ENCODE data around the gene MRRF. TPM values are rescaled to one million over a fixed set of nuclear protein-coding genes. Genes with fewer than 3 reads are reported as not detected.

MRRF gene
- total RNA-seq, 1 donor from 2014 or later = 61.5 TPM

- DNase-seq (ENCODE audit: low spot score) = no peak
These were observed 35.9 kb upstream of the MRRF start, which contains the start of gene LHX6 for GRCh38 chr9:122228568-122229484. TSS of gene LHX6 (minus strand) at chr9:122228957. CDS start at chr9:122228740, 217 bp downstream.

- DNase-seq (ENCODE audit: low spot score) = no peak
These were observed 35.2 kb upstream of the MRRF start for GRCh38 chr9:122229485-122229837.

GRCh38 chr9:122232796-122233306, 31.8 kb upstream of the MRRF start:
- no peak for DNase-seq (ENCODE audit: low spot score)

- DNase-seq (ENCODE audit: low spot score) = no peak
These were observed 30.5 kb upstream of the MRRF start for GRCh38 chr9:122234022-122234748.

- DNase-seq (ENCODE audit: low spot score) = no peak
These were observed 28.0 kb upstream of the MRRF start for GRCh38 chr9:122236681-122237080.

GRCh38 chr9:122239722-122240121, 25.0 kb upstream of the MRRF start:
- DNase-seq (ENCODE audit: low spot score) = no peak

GRCh38 chr9:122244349-122244748, 20.3 kb upstream of the MRRF start:
- no peak for DNase-seq (ENCODE audit: low spot score)

GRCh38 chr9:122246666-122247065, 18.0 kb upstream of the MRRF start:
- DNase-seq (ENCODE audit: low spot score) = no peak

GRCh38 chr9:122248448-122248865, 16.2 kb upstream of the MRRF start:
- DNase-seq (ENCODE audit: low spot score) = no peak

- DNase-seq (ENCODE audit: low spot score) = no peak
These were observed 13.3 kb upstream of the MRRF start for GRCh38 chr9:122251351-122251750.

- DNase-seq (ENCODE audit: low spot score) = no peak
These were observed 11.9 kb upstream of the MRRF start for GRCh38 chr9:122252796-122253195.

GRCh38 chr9:122254761-122255160, 9.9 kb upstream of the MRRF start:
- no peak for DNase-seq (ENCODE audit: low spot score)

GRCh38 chr9:122256206-122256605, 8.5 kb upstream of the MRRF start:
- DNase-seq (ENCODE audit: low spot score) = no peak

GRCh38 chr9:122258886-122259415, 5.7 kb upstream of the MRRF start:
- DNase-seq (ENCODE audit: low spot score) = no peak

- peak; percentile 80 for DNase-seq (ENCODE audit: low spot score)
These were observed 3.2 kb upstream of the MRRF start for GRCh38 chr9:122261469-122261881.

GRCh38 chr9:122262073-122262472, 2.6 kb upstream of the MRRF start:
- no peak for DNase-seq (ENCODE audit: low spot score)

- DNase-seq (ENCODE audit: low spot score) = no peak
These were observed 858 bp upstream of the MRRF start for GRCh38 chr9:122263699-122264349.

- no peak for DNase-seq (ENCODE audit: low spot score)
These were observed 650 bp downstream of the MRRF start for GRCh38 chr9:122265149-122265915.

- no peak for DNase-seq (ENCODE audit: low spot score)
These were observed 3.5 kb downstream of the MRRF start for GRCh38 chr9:122268041-122268814.

- DNase-seq (ENCODE audit: low spot score) = no peak
These were observed 9.4 kb downstream of the MRRF start for GRCh38 chr9:122274055-122274454.

All from ureter (tissue), 1 donor.